ENCODE measurements around the gene HSCB. TPM values are rescaled to one million over a fixed set of nuclear protein-coding genes. Genes with fewer than 3 reads are reported as not detected.

HSCB gene
- total and polyA plus RNA-seq, 2 of the 4 experiments (the other 2 are of a cell fraction) = 5.4 to 13.2 TPM

GRCh38 chr22:28793976-28794584, 52.2 kb downstream of the HSCB start:
- peaks cover 35% of the 10 kb centered on the region for H3K36me3 ChIP-seq (ENCODE audit: control insufficient read depth, insufficient read depth, low read length)

More at GRCh38 chr22:28793976-28794584, 52.2 kb downstream of the HSCB start:
- intact Hi-C loops (cut with micrococcal nuclease) (loop anchor here (10.0 kb wide), 1 partner anchor 189 kb away; no protein-coding TSS in a partner anchor), in situ Hi-C loops (cut with MboI; ENCODE audit: low sequenced_read_pairs) (no loop called here), dilution Hi-C loops (cut with HindIII; ENCODE audit: low sequenced_read_pairs, unreplicated experiment) (no loop called here)
- H3K23ac ChIP-seq (ENCODE audit: low read depth, low read length) = no peak overlapping the region
- ChIA-PET POLR2A (ENCODE audit: unreplicated experiment) (interaction anchor here (1.0 kb wide), 1 partner anchor 8 kb away, joined by 4 read pairs; no protein-coding TSS in a partner anchor), CTCF (no interaction called here)
- no peaks in the 10 kb centered on the region for H3K4me1 ChIP-seq (ENCODE audit: control insufficient read depth, insufficient read depth, low read length)
- H3K9me1 ChIP-seq (ENCODE audit: insufficient read depth, low read length) = peaks cover 8% of the 10 kb centered on the region; the same call in 1 of the 2 replicates
- H2AK5ac ChIP-seq (ENCODE audit: low read depth, low read length) = no peak overlapping the region
- H3K9ac ChIP-seq (ENCODE audit: low read depth, low read length) = no peak overlapping the region
- H3K27ac ChIP-seq (ENCODE audit: insufficient read depth, low read length) = no peak overlapping the region
- H2BK5ac ChIP-seq (ENCODE audit: low read depth, low read length, poor library complexity, severe bottlenecking) = no peak overlapping the region
- H3K14ac ChIP-seq (replicated peaks; ENCODE audit: low read depth, low read length) = no peak overlapping the region
- H4K5ac ChIP-seq (ENCODE audit: low read depth, low read length) = no peak overlapping the region
- no peak overlapping the region for H3K4me3 ChIP-seq (ENCODE audit: insufficient read depth, low read depth, low read length)
- no peak for TF ChIP-seq SMC3 (IDR thresholded peaks at IDR 0.05; ENCODE audit: low read depth, low read length)
- no peak overlapping the region for H3K4ac ChIP-seq (ENCODE audit: low read depth, low read length)
- H2AK9ac ChIP-seq (replicated peaks; ENCODE audit: low read depth, low read length, poor library complexity) = no peak overlapping the region
- whole genome bisulfite sequencing, 2 experiments (ENCODE audit: extremely low coverage in 2 of 2, insufficient read length in 1 of 2) = no CpG with 5 or more reads among the region's 4 CpGs
- no peak overlapping the region for H2AFZ ChIP-seq (replicated peaks; ENCODE audit: low read length, poor library complexity)
- BruUV-seq (replicated peaks) = no TSS peak
- no peak overlapping the region for H2BK120ac ChIP-seq (ENCODE audit: low read depth, low read length)
- no peak overlapping the region for H2BK15ac ChIP-seq (ENCODE audit: low read depth, low read length)
- H3K56ac ChIP-seq (ENCODE audit: extremely low read depth, insufficient read depth, low read length) = no peak overlapping the region
- H4K20me1 ChIP-seq (ENCODE audit: insufficient read depth, low read length) = peaks cover 55% of the 10 kb centered on the region
- no peaks in the 10 kb centered on the region for H3K9me3 ChIP-seq (ENCODE audit: control insufficient read depth, insufficient read depth, low read length)
- H2BK20ac ChIP-seq (ENCODE audit: low read depth, low read length) = no peak overlapping the region
- no peak overlapping the region for H4K91ac ChIP-seq (ENCODE audit: insufficient read depth, low read depth, low read length)
- H3K4me2 ChIP-seq (ENCODE audit: low read depth, low read length) = no peak overlapping the region
- H4K8ac ChIP-seq (ENCODE audit: low read depth in 2 of 2, low read length in 2 of 2) = no peak overlapping the region
- DNase-seq = no peak
- no peaks in the 10 kb centered on the region for H3K27me3 ChIP-seq (ENCODE audit: control insufficient read depth, insufficient read depth, low read length)
- H3K79me1 ChIP-seq (ENCODE audit: low read depth in 1 of 2, low read length in 2 of 2) = peaks cover 19 to 43% of the 10 kb centered on the region in 2 experiments
- ATAC-seq (ENCODE audit: low read depth) = no peak
- H3K18ac ChIP-seq (ENCODE audit: low read depth, low read length) = no peak overlapping the region
